MCF 10A (cell line): ENCODE results near the gene KLF11. TPM values are rescaled to one million over a fixed set of nuclear protein-coding genes. Genes with fewer than 3 reads are reported as not detected.

Experiments used
- BruUV-seq: library from RNA; stranded (reverse); fragments of 400-500 nt; replicated peaks from 2 replicates; lab custom pipeline; 2021; lab: Mats Ljungman, UMichigan
- CTCF ChIA-PET: fragments of 300-600 bp; sonication (Branson Sonifier 250); formaldehyde crosslinking; extraction: SDS; loops from one replicate; lab custom pipeline; 2021; ENCODE audit warnings: antibody characterized with exemption, inconsistent platforms; lab: Yijun Ruan, JAX
- POLR2A ChIA-PET: fragments of 300-600, 350-650 bp; sonication (Branson Sonifier 250); formaldehyde crosslinking; extraction: SDS; loops from one replicate; lab custom pipeline; 2020; ENCODE audit warnings: antibody characterized with exemption, inconsistent platforms; lab: Yijun Ruan, JAX
- DNase-seq: peaks from one replicate; pipeline ENCODE4 v3.0.0-alpha.2; 2018; ENCODE audit not compliant: unreplicated experiment
- H3K27ac Mint-ChIP-seq: one replicate; pipeline ENCODE4 v1.8.0; 2022; ENCODE audit warnings: mild to moderate bottlenecking, low read depth, mixed read lengths; ENCODE audit not compliant: unreplicated experiment
- H3K27me3 Mint-ChIP-seq: one replicate; pipeline ENCODE4 v1.8.0; 2022; ENCODE audit warnings: mixed read lengths; ENCODE audit not compliant: insufficient read depth, unreplicated experiment
- H3K36me3 Mint-ChIP-seq: one replicate; pipeline ENCODE4 v1.8.0; 2022; ENCODE audit warnings: mild to moderate bottlenecking, moderate library complexity, mixed read lengths; ENCODE audit not compliant: insufficient read depth, unreplicated experiment
- H3K4me1 Mint-ChIP-seq: one replicate; pipeline ENCODE4 v1.8.0; 2022; ENCODE audit warnings: mixed read lengths; ENCODE audit not compliant: insufficient read depth, unreplicated experiment
- H3K4me3 Mint-ChIP-seq: one replicate; pipeline ENCODE4 v1.8.0; 2022; ENCODE audit warnings: mild to moderate bottlenecking, moderate library complexity, mixed read lengths; ENCODE audit not compliant: unreplicated experiment
- H3K9me3 Mint-ChIP-seq: one replicate; pipeline ENCODE4 v1.8.0; 2022; ENCODE audit warnings: mixed read lengths; ENCODE audit not compliant: unreplicated experiment
- intact Hi-C: fragments of 100-400 bp; cut with micrococcal nuclease; formaldehyde crosslinking; loops from 2 replicates; pipeline ENCODE4 v1.14.1; 2022
- total RNA-seq: library from RNA; stranded (reverse); gene quantifications from 2 replicates; pipeline ENCODE4 v1.2.3, GENCODE V29; 2022
- TF ChIP-seq, protein P1 (sequence below): fragments of 200-600 bp; IDR thresholded peaks from one replicate; pipeline ENCODE4 v1.8.0; 2022; ENCODE audit warnings: antibody characterized with exemption, mild to moderate bottlenecking; ENCODE audit not compliant: unreplicated experiment

KLF11 gene
- total RNA-seq, 1 experiment from 2014 or later: 7.1 TPM

DNA sequence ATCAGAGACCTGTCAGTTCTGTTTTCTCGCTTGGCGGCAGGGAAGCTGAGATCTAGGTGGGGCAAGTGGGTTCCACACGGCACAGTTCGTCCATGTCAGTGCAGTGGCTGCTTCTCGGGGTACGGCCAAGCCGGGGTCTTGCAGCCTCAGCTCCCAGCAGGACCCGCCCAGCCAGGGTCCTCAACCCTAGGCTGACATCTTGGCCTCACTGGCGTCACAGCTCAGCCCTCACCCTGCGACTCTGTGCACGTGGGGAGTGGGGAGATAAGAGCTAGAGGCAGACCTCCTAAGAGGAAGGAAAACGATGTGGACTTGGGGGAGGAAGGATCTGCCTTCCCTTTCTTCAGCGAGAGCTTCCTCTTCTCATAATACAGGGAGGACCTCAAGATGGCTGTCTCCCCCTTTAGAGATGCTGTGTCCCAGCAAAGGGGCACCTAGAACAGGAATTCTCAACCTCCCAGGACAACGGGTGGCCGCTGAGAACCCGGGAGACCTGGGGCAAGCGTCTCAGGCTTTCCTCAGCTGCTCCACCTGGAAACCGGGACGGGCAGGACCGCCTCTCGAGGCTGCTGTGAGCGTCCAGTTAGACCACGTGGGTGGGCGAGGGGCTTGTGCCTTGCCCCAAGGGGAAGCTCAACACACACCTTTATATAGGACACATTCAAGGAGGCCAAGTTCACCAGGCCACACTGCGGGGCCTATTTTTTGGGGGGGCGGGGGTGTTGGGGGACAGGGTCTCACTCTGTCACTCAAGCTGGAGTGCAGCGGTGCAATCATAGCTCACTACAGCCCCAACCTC lies 23.5 kb upstream of the KLF11 start:
- Mint-ChIP-seq H3K9me3 (no peaks in the 10 kb centered on the region), H3K36me3 (no peaks in the 10 kb centered on the region), H3K4me1 (peaks cover 10% of the 10 kb centered on the region), H3K27me3 (no peaks in the 10 kb centered on the region), H3K4me3 (no peak overlapping the region), H3K27ac (no peak overlapping the region)
- TF ChIP-seq, protein P1, sequence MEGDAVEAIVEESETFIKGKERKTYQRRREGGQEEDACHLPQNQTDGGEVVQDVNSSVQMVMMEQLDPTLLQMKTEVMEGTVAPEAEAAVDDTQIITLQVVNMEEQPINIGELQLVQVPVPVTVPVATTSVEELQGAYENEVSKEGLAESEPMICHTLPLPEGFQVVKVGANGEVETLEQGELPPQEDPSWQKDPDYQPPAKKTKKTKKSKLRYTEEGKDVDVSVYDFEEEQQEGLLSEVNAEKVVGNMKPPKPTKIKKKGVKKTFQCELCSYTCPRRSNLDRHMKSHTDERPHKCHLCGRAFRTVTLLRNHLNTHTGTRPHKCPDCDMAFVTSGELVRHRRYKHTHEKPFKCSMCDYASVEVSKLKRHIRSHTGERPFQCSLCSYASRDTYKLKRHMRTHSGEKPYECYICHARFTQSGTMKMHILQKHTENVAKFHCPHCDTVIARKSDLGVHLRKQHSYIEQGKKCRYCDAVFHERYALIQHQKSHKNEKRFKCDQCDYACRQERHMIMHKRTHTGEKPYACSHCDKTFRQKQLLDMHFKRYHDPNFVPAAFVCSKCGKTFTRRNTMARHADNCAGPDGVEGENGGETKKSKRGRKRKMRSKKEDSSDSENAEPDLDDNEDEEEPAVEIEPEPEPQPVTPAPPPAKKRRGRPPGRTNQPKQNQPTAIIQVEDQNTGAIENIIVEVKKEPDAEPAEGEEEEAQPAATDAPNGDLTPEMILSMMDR: no peak
- DNase-seq: no peak
- ChIA-PET POLR2A (interaction anchor here (1.3 kb wide), 2 partner anchors 11 to 15 kb away, joined by 3 read pairs; no protein-coding TSS in a partner anchor), CTCF (interaction anchor here (0.7 to 2.6 kb wide), 4 partner anchors 14 to 220 kb away, joined by 3 to 8 read pairs (median 4); no protein-coding TSS in a partner anchor)
- BruUV-seq: no TSS peak
- intact Hi-C loops: no loop called here

DNA sequence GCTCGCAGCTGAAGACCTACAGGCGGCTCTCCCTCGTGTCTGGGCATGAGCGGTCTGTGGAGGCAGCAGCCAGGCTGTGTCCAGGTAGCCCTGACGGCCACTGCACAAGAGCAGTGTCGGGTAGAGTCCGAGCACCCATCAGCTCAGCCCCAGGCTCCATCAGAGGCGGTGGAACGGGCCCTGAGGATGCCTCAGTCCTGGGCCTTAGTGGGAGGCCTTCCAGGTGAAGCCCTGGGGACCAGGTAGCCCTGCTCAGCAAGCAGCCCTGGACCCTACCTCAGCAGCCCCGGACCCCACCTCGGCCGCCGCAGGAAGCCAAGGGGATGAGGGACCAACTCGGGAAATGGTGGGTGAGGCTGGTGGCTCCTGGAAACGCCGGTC lies 21.3 kb upstream of the KLF11 start:
- Mint-ChIP-seq H3K27ac (no peak overlapping the region), H3K9me3 (no peaks in the 10 kb centered on the region), H3K4me3 (no peak overlapping the region), H3K4me1 (peaks cover 10% of the 10 kb centered on the region), H3K27me3 (no peaks in the 10 kb centered on the region), H3K36me3 (no peaks in the 10 kb centered on the region)
- POLR2A ChIA-PET: no interaction called here
- TF ChIP-seq, protein P1: no peak
- DNase-seq: no peak
- no TSS peak for BruUV-seq
- CTCF ChIA-PET: interaction anchor here (1.6 to 2.6 kb wide), 2 partner anchors 14 to 38 kb away, joined by 4 to 8 read pairs; no protein-coding TSS in a partner anchor
- intact Hi-C loops: no loop called here

DNA sequence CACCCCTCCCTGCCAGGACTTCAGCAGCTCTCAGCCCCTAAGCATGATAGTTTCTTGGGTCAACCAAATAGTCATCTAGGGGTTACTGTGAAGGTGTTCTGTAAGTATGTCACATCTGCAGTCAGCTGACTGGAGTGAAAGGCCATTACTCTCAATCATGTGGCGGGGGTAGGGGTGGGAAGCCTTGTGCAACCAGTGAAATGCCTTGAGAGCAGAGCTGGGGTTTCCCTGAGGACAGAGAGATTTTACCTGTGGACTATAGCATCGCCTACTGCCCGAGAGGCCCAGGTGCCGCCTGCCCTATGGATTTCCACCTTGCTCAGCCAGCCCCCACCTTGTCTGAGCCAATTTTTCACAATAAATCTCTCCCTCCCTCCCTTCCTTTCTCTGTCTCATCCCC lies 20.9 kb upstream of the KLF11 start:
- ChIA-PET CTCF (interaction anchor here (1.6 to 2.6 kb wide), 2 partner anchors 13 to 38 kb away, joined by 4 to 8 read pairs; no protein-coding TSS in a partner anchor), POLR2A (no interaction called here)
- TF ChIP-seq, protein P1: no peak
- H3K9me3 Mint-ChIP-seq: no peaks in the 10 kb centered on the region
- BruUV-seq: no TSS peak
- H3K27me3 Mint-ChIP-seq: no peaks in the 10 kb centered on the region
- H3K4me3 Mint-ChIP-seq: no peak overlapping the region
- intact Hi-C loops: no loop called here
- no peak for DNase-seq
- H3K36me3 Mint-ChIP-seq: no peaks in the 10 kb centered on the region
- peaks cover 10% of the 10 kb centered on the region for H3K4me1 Mint-ChIP-seq
- no peak overlapping the region for H3K27ac Mint-ChIP-seq

DNA sequence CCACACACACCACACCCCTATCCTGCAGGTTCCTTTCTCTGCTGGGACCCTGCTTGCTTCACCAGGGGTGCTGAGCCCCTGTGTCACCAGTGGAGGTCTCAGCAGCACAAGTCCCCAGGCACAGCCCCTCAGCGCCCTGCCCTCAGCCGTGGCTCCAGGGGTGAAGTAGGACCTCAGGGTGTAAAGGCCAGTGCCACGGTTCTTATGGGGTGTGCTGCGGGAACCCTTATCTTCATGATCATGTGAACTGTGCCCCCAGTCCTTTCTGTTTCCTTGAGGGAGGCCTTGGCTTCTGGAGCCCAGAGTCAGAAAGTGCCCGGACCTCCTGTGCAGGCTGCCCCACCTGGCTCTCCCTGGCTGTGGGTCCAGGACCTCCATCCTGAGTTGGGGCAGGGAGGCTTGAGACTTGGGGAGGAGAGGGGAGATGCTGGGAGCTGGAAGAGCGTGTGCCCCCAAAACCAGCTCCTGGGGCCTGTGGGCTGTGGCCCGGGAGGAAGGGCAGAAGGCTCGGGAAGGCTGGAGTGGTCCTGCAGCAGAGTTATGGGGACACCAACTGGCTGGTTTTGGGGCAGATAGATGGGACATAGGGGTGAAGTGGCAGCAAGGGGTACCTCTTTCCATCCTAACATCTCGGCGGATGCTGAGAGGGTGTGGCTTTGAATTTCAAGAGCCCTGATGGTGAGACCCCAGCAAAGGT lies 20.2 kb upstream of the KLF11 start:
- Mint-ChIP-seq H3K27me3 (no peaks in the 10 kb centered on the region), H3K4me3 (no peak overlapping the region), H3K4me1 (peaks cover 10% of the 10 kb centered on the region), H3K9me3 (no peaks in the 10 kb centered on the region), H3K27ac (no peak overlapping the region), H3K36me3 (no peaks in the 10 kb centered on the region)
- no TSS peak for BruUV-seq
- ChIA-PET CTCF (interaction anchor here (1.3 to 1.6 kb wide), 2 partner anchors 13 to 39 kb away, joined by 3 to 4 read pairs; no protein-coding TSS in a partner anchor), POLR2A (no interaction called here)
- TF ChIP-seq, protein P1: no peak
- no peak for DNase-seq
- intact Hi-C loops: no loop called here
